A549 (cell line): ENCODE measurements around the gene NOTCH3.

Experiments used
- CEBPB ChIP-seq, 2 experiments: fragments of >200 bp in 1 of 2; sonication (Bioruptor Twin) in 1 of 2; formaldehyde crosslinking in 1 of 2; IDR thresholded peaks; 2 replicates each; pipeline ENCODE4 v1.6.1; 2012 to 2016
- CTCF ChIP-seq: fragments of >200 bp; sonication (Bioruptor Twin); formaldehyde crosslinking; IDR thresholded peaks from 3 replicates; pipeline ENCODE4 v1.5.1; 2016
- MYC ChIP-seq: IDR thresholded peaks from 2 replicates; pipeline ENCODE4 v1.6.1; 2012; ENCODE audit warnings: mild to moderate bottlenecking, inconsistent platforms, low read length, improper control_type of control experiment, borderline replicate concordance
- POLR2A ChIP-seq: IDR thresholded peaks from 2 replicates; pipeline ENCODE4 v1.6.1; 2012; ENCODE audit warnings: mild to moderate bottlenecking, low read length
- RAD21 ChIP-seq, 2 experiments: fragments of >200 bp in 1 of 2; sonication (Bioruptor Twin) in 1 of 2; formaldehyde crosslinking in 1 of 2; IDR thresholded peaks in 1 of 2; conservative IDR thresholded peaks in 1 of 2; 2 replicates in 1 of 2; 3 replicates in 1 of 2; pipeline ENCODE4 v1.6.1; 2012 to 2018; ENCODE audit warnings: inconsistent platforms in 1 of 2
- ZNF302 ChIP-seq: fragments of 250-450 bp; sonication (Bioruptor Pico); IDR thresholded peaks from 2 replicates; pipeline ENCODE4 v1.9.0; 2021; ENCODE audit warnings: inconsistent platforms, mild to moderate bottlenecking, moderate library complexity

DNA sequence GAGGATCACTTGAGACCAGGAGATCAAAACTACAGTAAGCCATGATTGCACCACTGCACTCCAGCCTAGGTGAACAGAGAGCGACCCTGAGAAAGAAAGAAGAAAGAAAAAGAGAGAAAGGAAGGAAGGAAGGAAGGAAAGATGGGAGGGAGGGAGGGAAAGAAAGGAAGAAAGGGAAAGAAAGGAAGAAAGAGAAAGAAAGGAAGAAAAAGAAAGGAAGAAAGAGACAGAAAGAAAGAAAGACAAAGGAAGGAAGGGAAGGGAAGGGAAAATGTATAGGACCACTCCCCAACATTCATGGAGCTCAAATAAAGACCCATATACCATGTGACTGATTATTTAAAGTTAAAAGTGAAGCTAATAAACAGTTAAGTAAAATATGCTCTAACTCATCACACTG is 53.7 kb downstream of the NOTCH3 start:
- TF ChIP-seq MYC (no peak), CEBPB (IDR thresholded peaks at IDR 0.05) (no peak), ZNF302 (CRISPR knock-in tag) (no peak), RAD21 (conservative IDR thresholded peaks at IDR 0.05 in 1 of 2, IDR thresholded peaks at IDR 0.05 in 1 of 2) (no peak), POLR2A (no peak), CTCF (no peak)
